Testis (tissue), 2 donors: ENCODE measurements around the gene ABHD11.
"Not testable (repeated sequence)": the region's sequence is repeated elsewhere in the genome, so short reads cannot be mapped to it uniquely, and the experiment has no call there.

Source experiments
- CTCF ChIP-seq, 3 experiments: fragments of 450-650 bp in 2 of 3; fragments of 200-600 bp in 1 of 3; sonication (generic) in 1 of 3; IDR thresholded peaks; one replicate each; pipeline ENCODE4 v1.5.1; 2016 to 2019; ENCODE audit warnings: antibody characterized with exemption in 3 of 3, mild to moderate bottlenecking in 2 of 3, moderate library complexity in 1 of 3
- POLR2A ChIP-seq: fragments of 450-650 bp; IDR thresholded peaks from one replicate; pipeline ENCODE4 v1.6.1; 2017; ENCODE audit warnings: antibody characterized with exemption, mild to moderate bottlenecking, moderate library complexity

- not testable (repeated sequence) for TF ChIP-seq CTCF (IDR thresholded peaks at IDR 0.05); POLR2A
Observed at GRCh38 chr7:73787786-73788048, 49.1 kb upstream of the ABHD11 start.
